IMR-90 (cell line): ENCODE measurements around the gene LTF. TPM values are rescaled to one million over a fixed set of nuclear protein-coding genes. Genes with fewer than 3 reads are reported as not detected.
A peak's percentile ranks its signal among the peaks of the same experiment; 100 is the strongest.

ENCODE experiments used
- ATAC-seq: fragments of 200-7000 bp; cut with Tn5 transposase; 2 replicates; pipeline ENCODE4 v1.9.1; 2020; ENCODE audit warnings: low read depth, mild to moderate bottlenecking, moderate library complexity
- BruUV-seq: library from RNA; stranded (reverse); fragments of 400-500 nt; replicated peaks from 2 replicates; lab custom pipeline; 2021; lab: Mats Ljungman, UMichigan
- CTCF ChIA-PET: fragments of 300-600 bp; formaldehyde crosslinking; extraction: SDS; loops from one replicate; lab custom pipeline; 2021; ENCODE audit warnings: antibody characterized with exemption; lab: Yijun Ruan, JAX
- POLR2A ChIA-PET: fragments of 300-600 bp; sonication (Branson Sonifier 250); formaldehyde crosslinking; loops from one replicate; lab custom pipeline; 2022; ENCODE audit warnings: antibody characterized with exemption; ENCODE audit not compliant: unreplicated experiment; lab: Charles Lee
- DNase-seq: peaks from one replicate; pipeline ENCODE4 v3.0.0; 2013
- H2AFZ ChIP-seq: replicated peaks from 2 replicates; pipeline ENCODE3; 2013; ENCODE audit warnings: low read length, mild to moderate bottlenecking; ENCODE audit not compliant: poor library complexity
- H2AK5ac ChIP-seq: 2 replicates; pipeline ENCODE4 v1.6.1; 2013; ENCODE audit warnings: low read depth, low read length, inconsistent platforms
- H2AK9ac ChIP-seq: replicated peaks from 2 replicates; pipeline ENCODE3; 2013; ENCODE audit warnings: mild to moderate bottlenecking, low read depth, low read length, moderate library complexity; ENCODE audit not compliant: poor library complexity
- H2BK120ac ChIP-seq: 2 replicates; pipeline ENCODE4 v1.6.1; 2013; ENCODE audit warnings: low read depth, low read length, inconsistent platforms
- H2BK15ac ChIP-seq: 3 replicates; pipeline ENCODE4 v1.6.1; 2013; ENCODE audit warnings: low read depth, low read length, inconsistent platforms
- H2BK20ac ChIP-seq: 2 replicates; pipeline ENCODE4 v1.6.1; 2013; ENCODE audit warnings: low read depth, mild to moderate bottlenecking, inconsistent platforms, low read length, moderate library complexity
- H2BK5ac ChIP-seq: 2 replicates; pipeline ENCODE4 v1.6.1; 2013; ENCODE audit warnings: mild to moderate bottlenecking, low read depth, low read length, inconsistent platforms; ENCODE audit not compliant: poor library complexity, severe bottlenecking
- H3K14ac ChIP-seq: replicated peaks from 2 replicates; pipeline ENCODE4 v1.6.1; 2013; ENCODE audit warnings: low read depth, low read length, inconsistent platforms
- H3K18ac ChIP-seq: 2 replicates; pipeline ENCODE4 v1.6.1; 2013; ENCODE audit warnings: low read depth, low read length, control low read depth
- H3K23ac ChIP-seq: 2 replicates; pipeline ENCODE4 v1.6.1; 2013; ENCODE audit warnings: low read depth, low read length, inconsistent platforms
- H3K27ac ChIP-seq: 2 replicates; pipeline ENCODE4 v1.5.1; 2013; ENCODE audit warnings: mild to moderate bottlenecking, control low read depth, low read length; ENCODE audit not compliant: insufficient read depth
- H3K27me3 ChIP-seq: 2 replicates; pipeline ENCODE4 v1.6.1; 2013; ENCODE audit warnings: low read length; ENCODE audit not compliant: control insufficient read depth, insufficient read depth
- H3K36me3 ChIP-seq: 2 replicates; pipeline ENCODE4 v1.6.1; 2013; ENCODE audit warnings: low read length, mixed read lengths; ENCODE audit not compliant: control insufficient read depth, insufficient read depth
- H3K4ac ChIP-seq: 2 replicates; pipeline ENCODE4 v1.6.1; 2013; ENCODE audit warnings: low read depth, low read length, inconsistent platforms
- H3K4me1 ChIP-seq: 2 replicates; pipeline ENCODE4 v1.6.1; 2013; ENCODE audit warnings: low read length, mixed read lengths; ENCODE audit not compliant: control insufficient read depth, insufficient read depth
- H3K4me2 ChIP-seq: 2 replicates; pipeline ENCODE4 v1.6.1; 2013; ENCODE audit warnings: low read depth, mild to moderate bottlenecking, control low read depth, low read length, moderate library complexity
- H3K4me3 ChIP-seq: 2 replicates; pipeline ENCODE4 v1.5.1; 2013; ENCODE audit warnings: low read depth, mild to moderate bottlenecking, control low read depth, low read length, moderate library complexity; ENCODE audit not compliant: insufficient read depth
- H3K56ac ChIP-seq: 2 replicates; pipeline ENCODE4 v1.6.1; 2013; ENCODE audit warnings: low read length, inconsistent platforms; ENCODE audit not compliant: insufficient read depth; ENCODE audit errors: extremely low read depth
- H3K79me1 ChIP-seq, 2 experiments: 2 replicates each; pipeline ENCODE4 v1.6.1; 2013; ENCODE audit warnings: low read length in 2 of 2, inconsistent platforms in 1 of 2, low read depth in 1 of 2
- H3K9ac ChIP-seq: 2 replicates; pipeline ENCODE4 v1.6.1; 2013; ENCODE audit warnings: low read depth, low read length, control low read depth
- H3K9me1 ChIP-seq: 2 replicates; pipeline ENCODE4 v1.6.1; 2013; ENCODE audit warnings: low read length, inconsistent platforms; ENCODE audit not compliant: insufficient read depth
- H3K9me3 ChIP-seq: 2 replicates; pipeline ENCODE4 v1.6.1; 2013; ENCODE audit warnings: low read length; ENCODE audit not compliant: control insufficient read depth, insufficient read depth
- H4K20me1 ChIP-seq: 2 replicates; pipeline ENCODE4 v1.6.1; 2013; ENCODE audit warnings: low read length, inconsistent platforms; ENCODE audit not compliant: insufficient read depth
- H4K5ac ChIP-seq: 2 replicates; pipeline ENCODE4 v1.6.1; 2013; ENCODE audit warnings: mild to moderate bottlenecking, low read depth, low read length, control low read depth
- H4K8ac ChIP-seq, 2 experiments: 2 replicates each; pipeline ENCODE4 v1.6.1; 2013; ENCODE audit warnings: low read depth in 2 of 2, low read length in 2 of 2, control low read depth in 1 of 2, inconsistent platforms in 1 of 2
- H4K91ac ChIP-seq: 2 replicates; pipeline ENCODE4 v1.6.1; 2013; ENCODE audit warnings: low read depth, low read length, inconsistent platforms; ENCODE audit not compliant: insufficient read depth
- BHLHE40 ChIP-seq: fragments of 150-350 bp; IDR thresholded peaks from 2 replicates; pipeline ENCODE4 v1.6.1; 2016; ENCODE audit warnings: mild to moderate bottlenecking, low read depth, low read length
- ELK1 ChIP-seq: fragments of 150-350 bp; IDR thresholded peaks from 2 replicates; pipeline ENCODE4 v1.6.1; 2016; ENCODE audit warnings: low read depth, mild to moderate bottlenecking, low read length, moderate library complexity, borderline replicate concordance
- MXI1 ChIP-seq: IDR thresholded peaks from 2 replicates; pipeline ENCODE4 v1.6.1; 2012; ENCODE audit warnings: low read depth, mild to moderate bottlenecking, low read length, moderate library complexity, borderline replicate concordance
- RCOR1 ChIP-seq: IDR thresholded peaks from 2 replicates; pipeline ENCODE4 v1.6.1; 2012; ENCODE audit warnings: mild to moderate bottlenecking, low read length, improper control_type of control experiment; ENCODE audit not compliant: insufficient replicate concordance
- WGBS, 2 experiments: methylation state at CpG; one replicate each; pipeline versions ENCODE4 v1.1.5 to v1.1.7; 2013; ENCODE audit warnings: missing lambda C conversion rate in 2 of 2; ENCODE audit not compliant: insufficient read length in 1 of 2; ENCODE audit errors: extremely low coverage in 2 of 2; 5-methylcytosine and 5-hydroxymethylcytosine counted together
- dilution Hi-C: fragments of 300-500 bp; cut with HindIII; formaldehyde crosslinking; loops from one replicate; pipeline ENCODE4 v1.14.3; 2018; ENCODE audit warnings: low sequenced_read_pairs; ENCODE audit not compliant: unreplicated experiment
- in situ Hi-C: fragments of 300-500 bp; cut with MboI; formaldehyde crosslinking; loops from 3 replicates; pipeline ENCODE4 v1.14.3; 2019; ENCODE audit warnings: low sequenced_read_pairs, inconsistent platforms, mixed read lengths
- intact Hi-C: fragments of 100-400 bp; cut with micrococcal nuclease; formaldehyde crosslinking; loops from 2 replicates; pipeline ENCODE4 v1.10.0; 2022
- polyA plus RNA-seq, 3 experiments: library from polyadenylated mRNA; depleted of rRNA; stranded (reverse); fragments of >200 nt; gene quantifications; 2 replicates each; pipeline ENCODE4 v1.2.3, GENCODE V29; 2012; ENCODE audit warnings: low replicate concordance in 1 of 3
- total RNA-seq: library from RNA; depleted of rRNA; stranded (reverse); fragments of >200 nt; gene quantifications from 2 replicates; pipeline ENCODE4 v1.2.3, GENCODE V29; 2012

LTF gene
- total and polyA plus RNA-seq, 2 of the 4 experiments (the other 2 are of a cell fraction), result not detected

GRCh38 chr3:46400000-46400734, 64.5 kb downstream of the LTF start:
- peak; percentile 62 for DNase-seq
- no peak overlapping the region for H3K4me3 ChIP-seq
- no peaks in the 10 kb centered on the region; the same call in 1 of the 2 replicates for H3K9me1 ChIP-seq
- in situ Hi-C loops (no loop called here), intact Hi-C loops (no loop called here), dilution Hi-C loops (no loop called here)
- H4K8ac ChIP-seq, result no peak overlapping the region
- H3K79me1 ChIP-seq, result no peaks in the 10 kb centered on the region
- no peak overlapping the region for H4K5ac ChIP-seq
- ChIA-PET POLR2A (no interaction called here), CTCF (interaction anchor here (0.6 to 1.3 kb wide), 3 partner anchors 9 to 134 kb away, joined by 3 to 4 read pairs (median 4); no protein-coding TSS in a partner anchor)
- H3K4ac ChIP-seq, result no peak overlapping the region
- no peak overlapping the region for H2AK9ac ChIP-seq
- H3K27me3 ChIP-seq, result no peaks in the 10 kb centered on the region; the same call in 1 of the 2 replicates
- H3K4me2 ChIP-seq, result no peak overlapping the region
- no peak overlapping the region for H2BK120ac ChIP-seq
- no peak overlapping the region for H2AK5ac ChIP-seq
- H3K27ac ChIP-seq, result no peak overlapping the region
- H4K91ac ChIP-seq, result no peak overlapping the region
- H3K23ac ChIP-seq, result no peak overlapping the region
- H2AFZ ChIP-seq, result no peak overlapping the region
- TF ChIP-seq RCOR1, result no peak
- TF ChIP-seq ELK1, result no peak
- TF ChIP-seq MXI1, result no peak
- TF ChIP-seq BHLHE40, result no peak
- peak; percentile 64 for ATAC-seq
- no peak overlapping the region for H3K14ac ChIP-seq
- H2BK5ac ChIP-seq, result peak overlapping the region; percentile 47
- no peak overlapping the region for H2BK20ac ChIP-seq
- no peaks in the 10 kb centered on the region for H3K36me3 ChIP-seq
- BruUV-seq, result no TSS peak
- H2BK15ac ChIP-seq, result no peak overlapping the region
- H3K9ac ChIP-seq, result no peak overlapping the region
- no peaks in the 10 kb centered on the region for H3K9me3 ChIP-seq
- WGBS, 2 experiments, result no CpG with 5 or more reads among the region's 8 CpGs
- no peak overlapping the region for H3K56ac ChIP-seq
- peaks cover 7% of the 10 kb centered on the region for H3K4me1 ChIP-seq
- H3K18ac ChIP-seq, result no peak overlapping the region
- no peaks in the 10 kb centered on the region for H4K20me1 ChIP-seq
